Activated CD4-positive, alpha-beta T cell treated with anti-CD3 and anti-CD28 coated beads for 24 hours (primary cell): Measurements from ENCODE around the gene CTAGE8.
"Not testable (repeated sequence)": the region's sequence is repeated elsewhere in the genome, so short reads cannot be mapped to it uniquely, and the experiment has no call there.

ENCODE experiments used
- DNase-seq, 2 donors: peaks; one replicate each; pipeline ENCODE4 v3.0.0-alpha.2; 2020; ENCODE audit warnings: low read depth in 2 of 2

Gene CTAGE8

DNA sequence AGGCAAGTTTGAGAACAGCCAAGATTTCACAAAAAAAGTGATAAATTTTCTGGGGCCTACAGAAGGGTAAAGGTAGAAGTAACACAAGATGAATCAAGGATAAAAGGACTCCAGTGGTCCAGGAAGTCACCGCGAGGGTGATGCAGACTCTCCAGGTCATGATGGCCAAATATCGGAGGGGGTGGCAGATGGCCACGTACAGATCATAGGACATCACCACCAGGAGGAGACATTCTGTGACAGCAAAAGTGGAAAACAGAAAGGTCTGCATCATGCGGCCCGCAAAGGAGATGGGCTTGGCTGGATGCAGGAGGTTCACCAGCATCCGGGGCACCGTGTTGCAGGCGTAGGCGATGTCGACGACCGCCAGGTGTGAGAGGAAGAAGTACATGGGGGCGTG, 10.0 kb downstream of the CTAGE8 start:
- not testable (repeated sequence) for DNase-seq

- no peak for DNase-seq
Measured at GRCh38 chr7:144256112-144256511, 13.0 kb downstream of the CTAGE8 start.

DNA sequence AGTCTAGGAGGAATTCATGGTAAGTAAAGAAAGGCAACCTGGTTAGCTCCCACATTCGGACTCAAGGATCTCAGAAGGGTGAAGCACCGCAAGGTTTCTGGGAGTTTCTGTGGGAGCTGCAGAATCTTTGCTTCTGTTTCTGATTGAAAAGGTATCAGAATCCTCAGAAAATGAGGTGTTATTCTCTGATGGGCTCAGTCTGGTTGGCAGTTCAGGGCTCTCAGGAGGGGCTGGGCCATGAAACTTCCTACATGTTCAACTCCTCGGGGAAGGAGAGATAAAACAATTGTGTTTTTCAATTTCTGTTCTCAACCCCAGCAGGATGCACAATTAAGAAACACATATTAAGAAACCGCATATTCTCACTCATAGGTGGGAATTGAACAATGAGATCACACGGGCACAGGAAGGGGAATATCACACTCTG, 13.6 kb downstream of the CTAGE8 start:
- DNase-seq: no peak

- not testable (repeated sequence) for DNase-seq
Measured at GRCh38 chr7:144252307-144252706, 16.8 kb downstream of the CTAGE8 start.

- not testable (repeated sequence) for DNase-seq
Measured at GRCh38 chr7:144247674-144248330, 21.3 kb downstream of the CTAGE8 start.

- not testable (repeated sequence) for DNase-seq
Measured at GRCh38 chr7:144246967-144247366, 22.1 kb downstream of the CTAGE8 start.

- DNase-seq: not testable (repeated sequence)
Measured at GRCh38 chr7:144245372-144245771, 23.7 kb downstream of the CTAGE8 start.

GRCh38 chr7:144239365-144239764, 29.7 kb downstream of the CTAGE8 start, which contains the start of gene OR2A42:
TSS of gene OR2A42 (minus strand) at chr7:144239605. CDS start at chr7:144232843, 6,762 bp downstream.
- DNase-seq: not testable (repeated sequence)

DNA sequence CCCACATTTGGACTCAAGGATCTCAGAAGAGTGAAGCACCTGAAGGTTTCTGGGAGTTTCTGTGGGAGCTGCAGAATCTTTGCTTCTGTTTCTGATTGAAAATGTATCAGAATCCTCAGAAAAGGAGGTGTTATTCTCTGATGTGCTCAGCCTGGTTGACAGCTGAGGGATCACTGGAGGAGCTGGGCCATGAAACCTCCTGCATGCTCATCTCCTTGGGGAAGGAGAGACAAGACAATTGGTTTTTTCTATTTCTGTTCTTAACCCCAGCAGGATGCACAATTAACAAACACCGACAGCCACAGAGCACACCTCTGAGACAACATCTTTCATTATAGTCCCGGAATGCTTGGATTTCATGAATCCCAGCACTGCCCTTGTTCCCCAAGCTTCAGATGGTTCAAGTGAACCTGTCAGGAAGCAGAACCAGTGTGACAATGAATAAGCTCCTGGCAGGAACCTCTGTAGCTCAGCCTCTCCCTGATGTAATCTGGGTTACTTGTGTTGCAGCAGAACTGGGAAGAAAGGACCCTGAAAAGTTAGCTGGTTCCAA, 30.5 kb downstream of the CTAGE8 start:
- DNase-seq: not testable (repeated sequence)

DNA sequence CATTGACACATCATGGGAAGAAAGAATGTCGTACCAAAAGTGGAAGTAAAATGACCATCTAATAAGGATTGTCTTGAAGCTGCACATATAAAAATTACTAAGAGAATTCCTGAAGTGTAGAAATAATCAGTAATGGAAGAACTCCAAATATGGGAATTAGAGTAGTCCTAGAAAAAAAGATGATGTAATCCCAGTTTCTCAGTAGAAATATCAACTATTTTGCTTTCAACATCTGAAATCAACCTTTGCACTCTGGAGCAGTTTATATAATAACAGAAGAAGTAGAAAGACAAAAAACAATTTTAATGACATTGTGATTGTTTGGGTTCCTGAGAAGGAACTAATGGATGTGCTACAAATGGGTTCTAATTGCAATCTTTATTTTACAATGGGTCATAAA, 36.0 kb downstream of the CTAGE8 start:
- not testable (repeated sequence) for DNase-seq

- DNase-seq: not testable (repeated sequence)
Measured at GRCh38 chr7:144231027-144231426, 38.1 kb downstream of the CTAGE8 start.

- not testable (repeated sequence) for DNase-seq
Measured at GRCh38 chr7:144228810-144229209, 40.3 kb downstream of the CTAGE8 start.

DNA sequence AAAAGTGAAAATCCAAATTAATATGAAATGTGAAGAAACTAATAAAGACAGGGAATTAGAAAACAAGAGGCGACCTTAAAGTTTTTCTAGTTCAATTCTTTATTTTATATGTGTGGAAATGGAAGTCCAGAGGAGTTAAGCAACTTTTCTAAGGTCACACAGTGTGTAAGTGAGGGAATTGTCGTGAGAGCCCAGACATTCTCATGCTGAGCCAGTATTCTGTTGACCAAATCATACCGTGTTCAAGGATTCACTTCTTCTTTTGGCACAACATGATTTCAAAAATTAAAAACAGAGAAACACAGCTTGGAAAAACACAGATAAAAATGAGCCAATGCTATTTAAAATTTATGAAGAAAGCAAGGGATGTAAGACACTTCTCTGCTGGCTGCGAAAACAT, 42.2 kb downstream of the CTAGE8 start:
- DNase-seq: not testable (repeated sequence)

DNA sequence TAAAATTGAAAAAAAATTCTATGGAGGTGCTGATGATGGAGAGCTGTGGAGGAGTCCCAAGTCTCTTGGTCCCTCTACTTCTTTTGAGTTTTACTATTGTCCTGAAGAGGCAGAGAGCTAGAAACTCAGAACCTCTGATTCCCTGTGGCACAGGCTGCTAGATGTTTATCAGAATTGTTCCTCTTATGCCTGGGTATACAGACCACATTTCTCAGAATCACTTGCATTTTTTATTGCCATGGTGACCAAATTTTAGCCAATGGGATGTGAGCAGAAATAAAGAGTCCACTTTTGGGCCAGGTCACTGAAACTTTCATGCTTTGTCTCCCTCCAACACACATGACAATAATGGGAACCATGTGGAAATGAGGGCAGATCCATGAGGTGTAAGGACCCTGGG, 45.4 kb downstream of the CTAGE8 start:
- DNase-seq: not testable (repeated sequence)

DNA sequence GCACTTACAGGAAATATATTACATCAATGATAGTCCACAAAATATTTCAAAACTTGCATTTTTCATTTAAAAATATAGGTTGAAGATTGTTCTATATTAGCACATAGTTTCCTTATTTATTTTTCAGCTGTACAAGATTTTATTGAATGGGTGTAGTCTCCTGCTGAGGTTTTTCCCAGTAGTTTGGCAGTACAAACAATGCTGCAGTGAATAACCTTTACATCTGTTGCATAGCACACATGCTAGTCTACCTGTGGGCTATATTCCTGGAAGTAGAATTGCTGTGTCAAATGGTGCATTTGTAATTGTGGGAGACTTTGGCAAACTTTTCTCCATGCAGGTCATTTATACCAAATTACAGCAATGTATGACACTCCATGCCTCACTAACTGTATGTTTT, 48.6 kb downstream of the CTAGE8 start:
- not testable (repeated sequence) for DNase-seq

DNA sequence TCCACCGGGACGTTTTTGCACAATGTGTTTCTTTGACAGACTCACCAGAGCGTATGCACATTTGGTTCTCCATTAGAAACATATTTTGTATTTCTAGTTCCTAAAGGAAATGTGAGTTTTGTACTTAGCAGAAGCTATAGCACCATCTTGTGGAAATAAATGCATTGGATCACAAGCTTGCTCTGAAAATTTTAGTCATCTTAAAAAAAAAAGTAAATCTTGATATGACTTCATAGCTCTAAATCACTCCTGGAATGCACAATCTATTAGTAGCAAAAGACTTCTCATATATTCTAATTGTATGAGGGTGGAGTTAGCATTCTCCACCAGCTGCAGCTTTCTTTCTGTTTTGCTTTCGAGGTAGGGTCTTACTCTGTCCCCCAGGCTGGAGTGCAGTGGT, 49.9 kb downstream of the CTAGE8 start:
- not testable (repeated sequence) for DNase-seq

GRCh38 chr7:144218581-144218980, 50.5 kb downstream of the CTAGE8 start:
- not testable (repeated sequence) for DNase-seq

- DNase-seq: not testable (repeated sequence)
Measured at GRCh38 chr7:144217200-144217599, 51.9 kb downstream of the CTAGE8 start.
